HG02852 (cell line): Measurements from ENCODE around the gene OPN1MW2.
"Not testable (repeated sequence)": the region's sequence is repeated elsewhere in the genome, so short reads cannot be mapped to it uniquely, and the experiment has no call there.

ENCODE experiments used
- ATAC-seq: cut with Tn5 transposase; IDR thresholded peaks from one replicate; pipeline ENCODE4 v1.9.1; 2021; ENCODE audit warnings: mild to moderate bottlenecking, moderate library complexity; ENCODE audit not compliant: unreplicated experiment

Gene OPN1MW2

GRCh38 chrX:154263072-154263471 lies 43.5 kb downstream of the OPN1MW2 start:
- ATAC-seq, result not testable (repeated sequence)

GRCh38 chrX:154269245-154269644 lies 49.7 kb downstream of the OPN1MW2 start:
- not testable (repeated sequence) for ATAC-seq
